Subcutaneous abdominal adipose tissue (tissue), 5 donors: Measurements from ENCODE around the gene RAB40B.

ENCODE experiments used
- H3K27ac ChIP-seq: one replicate; pipeline ENCODE4 v1.7.0; 2013; ENCODE audit warnings: low read depth, mild to moderate bottlenecking, inconsistent platforms, low read length, moderate library complexity
- H3K27me3 ChIP-seq, 5 donors: one replicate each; pipeline ENCODE4 v1.7.0; 2013; ENCODE audit warnings: low read length in 5 of 5, inconsistent platforms in 1 of 5; ENCODE audit not compliant: control insufficient read depth in 5 of 5, insufficient read depth in 4 of 5
- H3K36me3 ChIP-seq, 5 donors: one replicate each; pipeline ENCODE4 v1.7.0; 2013; ENCODE audit warnings: low read length in 5 of 5; ENCODE audit not compliant: control insufficient read depth in 5 of 5, insufficient read depth in 5 of 5
- H3K4me1 ChIP-seq, 5 donors: one replicate each; pipeline ENCODE4 v1.7.0; 2013; ENCODE audit warnings: low read length in 5 of 5, mild to moderate bottlenecking in 3 of 5, moderate library complexity in 1 of 5; ENCODE audit not compliant: control insufficient read depth in 5 of 5, insufficient read depth in 5 of 5
- H3K4me3 ChIP-seq, 5 donors: one replicate each; pipeline ENCODE4 v1.7.0; 2013; ENCODE audit warnings: low read length in 5 of 5, low read depth in 1 of 5
- H3K9ac ChIP-seq, 5 donors: one replicate each; pipeline ENCODE4 v1.7.0; 2013; ENCODE audit warnings: low read length in 5 of 5, mild to moderate bottlenecking in 4 of 5, moderate library complexity in 3 of 5
- H3K9me3 ChIP-seq, 5 donors: one replicate each; pipeline ENCODE4 v1.7.0; 2013; ENCODE audit warnings: low read length in 5 of 5; ENCODE audit not compliant: control insufficient read depth in 5 of 5
- donor health status: healthy.
- donor health status: healthy.
- donor health status: healthy.
- donor health status: healthy.
- donor health status: healthy.

Gene RAB40B

DNA sequence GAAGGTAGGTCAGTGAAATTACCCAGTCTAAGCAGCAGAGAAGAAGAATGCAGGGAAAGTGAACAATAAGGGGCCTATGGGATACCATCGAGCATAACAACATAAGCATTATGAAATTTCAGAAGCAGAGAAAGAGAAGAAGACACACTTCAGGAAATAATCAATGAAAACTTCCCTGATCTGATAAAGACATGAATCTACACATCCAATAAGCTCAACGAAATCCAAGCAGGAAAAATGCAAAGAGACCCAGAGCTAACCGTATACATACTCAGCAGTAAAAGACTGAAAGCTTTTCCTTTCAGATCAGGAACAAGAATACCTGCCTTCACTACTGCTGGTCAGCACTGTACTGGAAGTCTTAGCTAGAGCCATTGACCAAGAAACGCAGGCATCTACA lies 88.8 kb downstream of the RAB40B start:
- peaks cover 0 to 1% (median under 1%) of the 10 kb centered on the region in 5 donors for H3K4me1 ChIP-seq
- H3K9me3 ChIP-seq: no peaks in the 10 kb centered on the region
- no peak overlapping the region for H3K27ac ChIP-seq
- no peaks in the 10 kb centered on the region for H3K27me3 ChIP-seq
- no peak overlapping the region for H3K9ac ChIP-seq
- H3K36me3 ChIP-seq: peaks cover 6 to 59% (median 33%) of the 10 kb centered on the region in 5 donors
- no peak overlapping the region for H3K4me3 ChIP-seq

DNA sequence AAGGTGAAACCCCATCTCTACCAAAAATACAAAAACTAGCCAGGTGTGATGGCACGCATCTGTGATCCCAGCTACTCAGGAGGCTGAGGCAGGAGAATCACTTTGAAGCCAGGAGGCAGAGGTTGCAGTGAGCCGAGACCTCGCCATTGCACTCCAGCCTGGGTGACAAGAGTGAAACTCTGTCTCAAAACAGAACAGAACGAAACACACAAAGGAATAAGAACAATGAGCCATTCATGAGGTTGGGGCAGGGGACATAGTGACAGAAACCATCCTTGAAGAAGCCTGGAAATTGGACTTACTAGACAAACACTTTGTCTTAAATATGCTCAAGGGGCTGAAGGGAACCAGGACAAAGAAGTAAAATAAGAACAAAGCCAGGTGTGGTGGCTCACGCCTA lies 89.7 kb downstream of the RAB40B start:
- Histone ChIP-seq H3K4me3 (no peak overlapping the region), H3K36me3 (peaks cover 6 to 55% (median 28%) of the 10 kb centered on the region in 5 donors), H3K27me3 (no peaks in the 10 kb centered on the region), H3K9me3 (no peaks in the 10 kb centered on the region), H3K9ac (no peak overlapping the region), H3K27ac (no peak overlapping the region), H3K4me1 (peaks cover under 1 to 10% (median 8%) of the 10 kb centered on the region in 5 donors)

DNA sequence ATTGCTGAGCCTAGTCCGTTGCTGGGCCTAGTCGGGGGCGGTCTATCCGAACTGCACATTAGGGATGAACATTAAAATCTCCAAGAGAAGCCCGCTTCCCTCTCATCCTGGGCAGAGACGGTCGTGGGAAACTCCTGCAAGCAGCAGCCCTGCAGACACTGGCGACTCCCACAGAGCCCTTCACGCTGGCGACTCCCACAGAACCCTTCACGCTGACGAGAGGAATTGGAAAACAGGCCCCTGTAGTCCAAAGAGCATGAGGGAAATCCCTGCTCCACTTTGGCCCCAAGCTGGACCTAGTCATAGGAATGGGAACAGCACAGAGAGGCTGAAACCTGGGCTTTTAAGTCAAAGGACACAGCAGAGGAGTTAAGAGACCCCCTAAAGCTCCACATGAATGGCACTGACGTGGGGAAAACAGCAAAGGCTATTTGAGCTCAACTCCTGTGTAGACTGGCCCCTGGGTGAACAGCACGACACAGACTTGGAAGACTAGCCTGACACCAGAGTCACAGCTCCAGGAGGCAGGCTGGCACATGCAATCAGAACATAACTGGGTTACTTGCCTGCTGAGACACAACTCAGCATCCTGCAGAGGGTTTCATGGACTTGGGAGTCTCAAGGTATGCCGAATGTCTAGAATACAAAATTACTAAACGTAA lies 92.4 kb downstream of the RAB40B start:
- Histone ChIP-seq H3K9me3 (no peaks in the 10 kb centered on the region), H3K36me3 (peaks cover 6 to 59% (median 37%) of the 10 kb centered on the region in 5 donors), H3K9ac (no peak overlapping the region), H3K27ac (peak overlapping the region; percentile 2), H3K27me3 (no peaks in the 10 kb centered on the region), H3K4me3 (no peak overlapping the region), H3K4me1 (peaks cover 3 to 31% (median 28%) of the 10 kb centered on the region in 5 donors)
